Natural killer cell (primary cell): ENCODE data around the gene CAMK4. TPM values are rescaled to one million over a fixed set of nuclear protein-coding genes. Genes with fewer than 3 reads are reported as not detected.

Experiments
- ATAC-seq, 3 donors: fragments of 150-1000 bp in 2 of 3; fragments of 200-7000 bp in 1 of 3; cut with Tn5 transposase; 1 replicate in 1 of 3; 2 replicates in 2 of 3; pipeline ENCODE4 v1.10.0; 2021; ENCODE audit warnings: mild to moderate bottlenecking in 2 of 3, moderate library complexity in 2 of 3
- DNase-seq, 2 donors: peaks; one replicate each; pipeline versions ENCODE4 v3.0.0 to v3.0.0-alpha.2; 2013 to 2021; ENCODE audit warnings: mixed read lengths in 1 of 2
- H3K27ac ChIP-seq: one replicate; pipeline ENCODE4 v1.5.1; 2013; ENCODE audit warnings: mild to moderate bottlenecking, low read length
- H3K27me3 ChIP-seq: one replicate; pipeline ENCODE4 v1.6.1; 2013; ENCODE audit warnings: low read length; ENCODE audit not compliant: control insufficient read depth, insufficient read depth
- H3K36me3 ChIP-seq: one replicate; pipeline ENCODE4 v1.6.1; 2013; ENCODE audit warnings: low read length; ENCODE audit not compliant: control insufficient read depth, insufficient read depth
- H3K4me1 ChIP-seq: one replicate; pipeline ENCODE4 v1.6.1; 2013; ENCODE audit warnings: low read length; ENCODE audit not compliant: control insufficient read depth, insufficient read depth
- H3K4me3 ChIP-seq: one replicate; pipeline ENCODE4 v1.5.1; 2013; ENCODE audit warnings: low read length
- H3K9me3 ChIP-seq: one replicate; pipeline ENCODE4 v1.6.1; 2013; ENCODE audit warnings: low read length; ENCODE audit not compliant: control insufficient read depth, insufficient read depth
- H3K27ac Mint-ChIP-seq, 2 donors: one replicate each; pipeline ENCODE4 v1.8.0; 2022; ENCODE audit warnings: mild to moderate bottlenecking in 2 of 2, mixed read lengths in 2 of 2, moderate library complexity in 1 of 2
- H3K27me3 Mint-ChIP-seq, 2 donors: one replicate each; pipeline ENCODE4 v1.8.0; 2022; ENCODE audit warnings: low read depth in 2 of 2, mixed read lengths in 2 of 2
- H3K36me3 Mint-ChIP-seq: one replicate; pipeline ENCODE4 v1.8.0; 2022; ENCODE audit warnings: mixed read lengths
- H3K4me1 Mint-ChIP-seq, 2 donors: one replicate each; pipeline ENCODE4 v1.8.0; 2022; ENCODE audit warnings: mixed read lengths in 2 of 2
- H3K4me3 Mint-ChIP-seq: one replicate; pipeline ENCODE4 v1.8.0; 2022; ENCODE audit warnings: mild to moderate bottlenecking, moderate library complexity, mixed read lengths
- H3K9me3 Mint-ChIP-seq, 2 donors: one replicate each; pipeline ENCODE4 v1.8.0; 2022; ENCODE audit warnings: mixed read lengths in 2 of 2
- WGBS: methylation state at CpG from one replicate; pipeline ENCODE4 v1.1.7; 2013; ENCODE audit warnings: missing lambda C conversion rate; ENCODE audit not compliant: insufficient coverage; 5-methylcytosine and 5-hydroxymethylcytosine counted together
- intact Hi-C: fragments of 100-400 bp; cut with micrococcal nuclease; formaldehyde crosslinking; loops from one replicate; pipeline ENCODE4 v1.14.2; 2022
- total RNA-seq, 4 donors: library from RNA; stranded (reverse); fragments of 120-200 nt in 1 of 4; gene quantifications; one replicate each; pipeline versions ENCODE4 v1.2.3 to v1.2.4, GENCODE V29; 2013 to 2022
- TF ChIP-seq, protein P1 (sequence below): fragments of 200-600 bp; IDR thresholded peaks from one replicate; pipeline ENCODE4 v1.8.0; 2022; ENCODE audit warnings: antibody characterized with exemption

Gene CAMK4
- total RNA-seq, 3 donors from 2014 or later (not counting 1 experiment from before 2014, with no cell fraction given), result 0.80 to 7.9 (median 7.2) TPM

DNA sequence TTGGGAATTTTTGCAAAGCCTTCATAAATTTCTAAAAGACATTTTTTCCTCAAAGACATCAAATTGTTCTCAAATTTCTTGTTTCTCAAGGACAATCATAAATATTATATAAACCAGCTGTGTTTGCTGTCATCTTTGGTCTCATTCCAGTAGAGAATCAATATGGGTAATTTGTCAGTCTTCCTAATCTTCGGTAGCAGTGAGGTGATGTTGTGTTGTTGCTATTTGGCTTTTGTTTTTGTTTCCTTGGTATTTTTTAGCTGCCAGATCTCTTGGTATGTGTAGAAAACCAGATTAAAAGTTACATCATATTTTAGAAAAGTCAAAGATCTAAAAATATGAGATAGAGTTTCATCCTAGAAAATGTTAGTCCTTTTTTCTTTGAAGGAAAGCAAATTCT, 87.5 kb downstream of the CAMK4 start:
- ATAC-seq (no peak), DNase-seq (no peak)
- Mint-ChIP-seq H3K9me3 (peaks cover 2 to 3% of the 10 kb centered on the region in 2 donors), H3K27me3 (no peaks in the 10 kb centered on the region), H3K36me3 (no peaks in the 10 kb centered on the region), H3K4me3 (no peak overlapping the region), H3K27ac (no peak overlapping the region), H3K4me1 (no peaks in the 10 kb centered on the region)
- TF ChIP-seq, protein P1, sequence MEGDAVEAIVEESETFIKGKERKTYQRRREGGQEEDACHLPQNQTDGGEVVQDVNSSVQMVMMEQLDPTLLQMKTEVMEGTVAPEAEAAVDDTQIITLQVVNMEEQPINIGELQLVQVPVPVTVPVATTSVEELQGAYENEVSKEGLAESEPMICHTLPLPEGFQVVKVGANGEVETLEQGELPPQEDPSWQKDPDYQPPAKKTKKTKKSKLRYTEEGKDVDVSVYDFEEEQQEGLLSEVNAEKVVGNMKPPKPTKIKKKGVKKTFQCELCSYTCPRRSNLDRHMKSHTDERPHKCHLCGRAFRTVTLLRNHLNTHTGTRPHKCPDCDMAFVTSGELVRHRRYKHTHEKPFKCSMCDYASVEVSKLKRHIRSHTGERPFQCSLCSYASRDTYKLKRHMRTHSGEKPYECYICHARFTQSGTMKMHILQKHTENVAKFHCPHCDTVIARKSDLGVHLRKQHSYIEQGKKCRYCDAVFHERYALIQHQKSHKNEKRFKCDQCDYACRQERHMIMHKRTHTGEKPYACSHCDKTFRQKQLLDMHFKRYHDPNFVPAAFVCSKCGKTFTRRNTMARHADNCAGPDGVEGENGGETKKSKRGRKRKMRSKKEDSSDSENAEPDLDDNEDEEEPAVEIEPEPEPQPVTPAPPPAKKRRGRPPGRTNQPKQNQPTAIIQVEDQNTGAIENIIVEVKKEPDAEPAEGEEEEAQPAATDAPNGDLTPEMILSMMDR, result no peak
- no peaks in the 10 kb centered on the region for H3K4me1 ChIP-seq
- no peaks in the 10 kb centered on the region for H3K36me3 ChIP-seq
- intact Hi-C loops, result no loop called here
- H3K27me3 ChIP-seq, result no peaks in the 10 kb centered on the region
- no peaks in the 10 kb centered on the region for H3K9me3 ChIP-seq
- no peak overlapping the region for H3K4me3 ChIP-seq
- H3K27ac ChIP-seq, result no peak overlapping the region
- WGBS, result 56% methylated on average over 1 of the region's 1 CpG

DNA sequence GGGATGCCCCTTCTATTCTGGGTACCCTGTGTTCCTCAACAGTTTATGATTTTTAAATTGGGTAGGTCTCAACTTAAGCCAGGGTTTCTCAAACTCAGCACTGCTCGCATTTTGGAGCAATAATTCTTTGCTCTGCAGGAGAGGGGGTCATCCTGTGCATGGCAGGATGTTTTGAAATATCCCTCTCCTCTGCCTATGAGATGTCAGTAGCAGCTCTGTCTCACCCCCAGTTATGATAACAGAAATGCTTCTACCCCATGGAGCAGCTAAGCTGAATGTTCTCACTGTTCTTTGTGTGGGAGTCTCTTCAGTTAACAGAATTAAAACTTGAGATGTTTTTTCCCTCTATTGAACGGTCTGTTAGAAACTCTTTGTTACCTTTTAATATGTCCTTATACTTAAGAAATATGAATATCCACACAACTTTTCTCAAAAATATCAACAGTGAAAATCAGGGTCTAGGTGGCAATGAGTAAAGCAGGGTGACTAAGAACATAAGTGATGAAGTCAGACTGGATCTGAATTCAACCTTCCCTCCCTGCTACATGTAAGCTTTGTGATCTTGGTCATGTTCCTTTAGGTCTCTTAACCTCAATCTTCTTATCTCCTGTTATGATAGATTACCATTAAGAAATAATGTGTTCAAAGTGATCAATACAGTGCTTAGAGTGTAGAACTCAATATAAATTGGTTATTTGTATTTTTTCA, 89.0 kb downstream of the CAMK4 start:
- 89% methylated on average over 1 of the region's 2 CpGs for WGBS
- Mint-ChIP-seq H3K27ac (no peak overlapping the region), H3K9me3 (peaks cover 2 to 3% of the 10 kb centered on the region in 2 donors), H3K36me3 (no peaks in the 10 kb centered on the region), H3K27me3 (no peaks in the 10 kb centered on the region), H3K4me1 (no peaks in the 10 kb centered on the region), H3K4me3 (no peak overlapping the region)
- H3K27me3 ChIP-seq, result no peaks in the 10 kb centered on the region
- no peak for ATAC-seq
- no peak for DNase-seq
- H3K27ac ChIP-seq, result no peak overlapping the region
- H3K9me3 ChIP-seq, result no peaks in the 10 kb centered on the region
- no peaks in the 10 kb centered on the region for H3K4me1 ChIP-seq
- TF ChIP-seq, protein P1, result no peak
- no peaks in the 10 kb centered on the region for H3K36me3 ChIP-seq
- no peak overlapping the region for H3K4me3 ChIP-seq
- intact Hi-C loops, result no loop called here

DNA sequence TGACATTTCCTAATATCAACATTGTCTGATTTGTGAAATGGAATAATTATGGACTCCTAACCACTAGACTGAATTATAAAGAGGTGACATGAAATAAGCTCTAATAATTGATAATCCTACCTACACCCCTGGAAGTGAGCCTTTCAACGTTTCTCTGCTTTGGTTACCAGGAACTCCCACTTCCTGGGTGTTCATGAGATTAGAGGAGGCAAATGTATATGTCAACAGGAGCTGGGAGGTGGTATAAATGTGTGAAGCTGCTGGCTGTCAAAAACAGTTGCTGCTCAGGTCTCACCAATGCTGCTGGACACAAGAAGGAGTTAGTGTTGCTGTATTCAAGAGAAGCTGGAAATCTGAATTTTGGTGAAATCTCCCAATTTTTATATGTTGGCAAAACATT, 96.8 kb downstream of the CAMK4 start:
- H3K9me3 Mint-ChIP-seq, result peaks cover 13 to 14% of the 10 kb centered on the region in 2 donors
- WGBS, result 0% methylated on average over 1 of the region's 1 CpG
- intact Hi-C loops, result no loop called here
- H3K4me3 Mint-ChIP-seq, result no peak overlapping the region
- TF ChIP-seq, protein P1, result no peak
- H3K27me3 Mint-ChIP-seq, result no peaks in the 10 kb centered on the region
- Histone ChIP-seq H3K4me1 (no peaks in the 10 kb centered on the region), H3K4me3 (no peak overlapping the region), H3K9me3 (no peaks in the 10 kb centered on the region), H3K27me3 (no peaks in the 10 kb centered on the region), H3K27ac (no peak overlapping the region), H3K36me3 (no peaks in the 10 kb centered on the region)
- DNase-seq, result peak in 1 of 2 donors; percentile 27
- H3K36me3 Mint-ChIP-seq, result no peaks in the 10 kb centered on the region
- no peak for ATAC-seq
- no peak overlapping the region for H3K27ac Mint-ChIP-seq
- no peaks in the 10 kb centered on the region for H3K4me1 Mint-ChIP-seq

DNA sequence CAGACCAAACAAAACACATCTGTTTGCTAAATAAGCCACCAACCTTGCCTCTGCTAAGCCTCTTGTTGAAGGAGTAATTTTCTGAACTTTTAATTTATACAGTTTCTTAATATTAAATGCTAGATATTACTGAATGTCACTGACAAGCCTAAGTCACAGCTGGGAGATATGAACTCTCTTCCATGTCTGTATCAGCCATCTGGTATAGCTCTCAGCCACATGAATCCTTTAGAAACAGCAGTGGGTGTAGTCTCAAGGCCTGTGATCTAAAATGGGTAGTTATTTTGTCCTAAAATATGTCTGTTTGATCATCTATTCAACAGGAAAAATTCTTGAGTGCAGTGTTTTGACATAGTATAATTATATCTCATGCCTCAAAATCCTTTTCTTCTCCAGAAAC, 97.2 kb downstream of the CAMK4 start:
- no peaks in the 10 kb centered on the region for H3K27me3 Mint-ChIP-seq
- no peaks in the 10 kb centered on the region for H3K4me1 Mint-ChIP-seq
- TF ChIP-seq, protein P1, result no peak
- peaks cover 13 to 14% of the 10 kb centered on the region in 2 donors for H3K9me3 Mint-ChIP-seq
- no peak overlapping the region for H3K27ac Mint-ChIP-seq
- H3K9me3 ChIP-seq, result no peaks in the 10 kb centered on the region
- H3K4me3 ChIP-seq, result no peak overlapping the region
- no peak overlapping the region for H3K27ac ChIP-seq
- no peaks in the 10 kb centered on the region for H3K4me1 ChIP-seq
- no peak for DNase-seq
- no peak for ATAC-seq
- intact Hi-C loops, result no loop called here
- H3K36me3 ChIP-seq, result no peaks in the 10 kb centered on the region
- no peak overlapping the region for H3K4me3 Mint-ChIP-seq
- no peaks in the 10 kb centered on the region for H3K36me3 Mint-ChIP-seq
- no peaks in the 10 kb centered on the region for H3K27me3 ChIP-seq
